T1000 (cell line): ENCODE results near the gene SIK2.
A peak's percentile ranks its signal among the peaks of the same experiment; 100 is the strongest.

ENCODE experiments used
- DNase-seq: peaks from one replicate; lab custom pipeline; 2025; ENCODE audit warnings: mixed read lengths; lab: John Stamatoyannopoulos, UW

Gene SIK2

DNA sequence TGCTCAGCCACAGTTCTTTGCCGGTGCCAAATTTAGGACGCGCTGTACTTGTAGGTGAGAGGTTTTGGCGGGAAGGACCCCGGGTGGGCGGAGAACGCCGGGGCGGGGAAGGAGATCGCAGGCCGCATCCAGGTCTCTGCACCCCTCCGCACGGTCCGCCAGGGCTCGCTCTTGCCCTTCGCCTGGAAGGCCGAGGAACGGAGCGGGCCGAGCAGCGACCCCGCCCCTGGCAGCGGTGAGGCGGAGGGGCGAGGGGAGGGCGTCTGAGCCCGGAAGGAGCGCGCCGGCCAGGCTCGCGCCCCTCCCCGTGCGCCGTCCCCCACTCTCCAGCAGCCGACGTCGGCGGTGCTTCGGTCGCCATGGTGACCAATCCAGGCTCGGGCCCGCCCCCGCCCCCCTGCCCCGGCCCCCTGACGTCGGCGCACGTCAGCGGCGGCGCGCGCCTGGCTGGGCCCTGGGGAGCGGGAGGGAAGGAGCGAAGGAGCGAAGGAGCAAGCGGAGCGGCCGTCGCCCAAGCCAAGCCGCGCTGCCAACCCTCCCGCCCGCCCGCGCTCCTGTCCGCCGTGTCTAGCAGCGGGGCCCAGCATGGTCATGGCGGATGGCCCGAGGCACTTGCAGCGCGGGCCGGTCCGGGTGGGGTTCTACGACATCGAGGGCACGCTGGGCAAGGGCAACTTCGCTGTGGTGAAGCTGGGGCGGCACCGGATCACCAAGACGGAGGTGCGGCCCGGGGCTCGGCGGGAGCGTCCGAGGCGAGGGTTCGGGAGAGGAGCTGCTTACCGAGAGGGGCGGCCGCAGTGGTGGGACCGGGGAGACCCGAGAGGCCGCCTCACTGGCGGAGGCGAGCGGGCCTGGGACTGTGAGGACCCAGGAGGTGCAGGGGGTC lies at the start of gene SIK2:
TSS of gene SIK2 (plus strand) at position 471 of the 886 bp plus-strand sequence. CDS start at position 586, 115 bp downstream.
- peak; percentile 86 for DNase-seq

GRCh38 chr11:111554532-111554931 lies 47.7 kb upstream of the SIK2 start:
- DNase-seq: no peak

DNA sequence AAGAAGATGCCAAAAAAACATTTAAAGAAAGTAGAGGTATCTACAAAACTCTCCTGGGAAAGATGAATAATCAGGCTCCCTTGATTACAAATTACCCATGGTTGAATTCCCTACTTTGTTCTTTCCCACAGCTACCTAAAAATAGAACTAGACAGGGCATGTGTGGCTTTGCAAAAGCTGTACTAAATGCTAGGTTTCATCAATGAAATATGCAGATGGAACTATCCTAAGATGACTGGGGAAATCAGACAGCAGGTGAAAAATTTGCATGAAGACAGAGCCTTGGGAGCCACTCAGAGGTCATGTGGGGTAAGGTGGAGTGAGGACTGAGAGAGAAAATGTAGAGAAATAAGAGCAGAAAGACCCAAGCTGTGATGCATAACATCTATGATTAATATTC lies 47.0 kb upstream of the SIK2 start:
- no peak for DNase-seq

GRCh38 chr11:111557425-111558111 lies 44.7 kb upstream of the SIK2 start:
- DNase-seq: peak; percentile 47

DNA sequence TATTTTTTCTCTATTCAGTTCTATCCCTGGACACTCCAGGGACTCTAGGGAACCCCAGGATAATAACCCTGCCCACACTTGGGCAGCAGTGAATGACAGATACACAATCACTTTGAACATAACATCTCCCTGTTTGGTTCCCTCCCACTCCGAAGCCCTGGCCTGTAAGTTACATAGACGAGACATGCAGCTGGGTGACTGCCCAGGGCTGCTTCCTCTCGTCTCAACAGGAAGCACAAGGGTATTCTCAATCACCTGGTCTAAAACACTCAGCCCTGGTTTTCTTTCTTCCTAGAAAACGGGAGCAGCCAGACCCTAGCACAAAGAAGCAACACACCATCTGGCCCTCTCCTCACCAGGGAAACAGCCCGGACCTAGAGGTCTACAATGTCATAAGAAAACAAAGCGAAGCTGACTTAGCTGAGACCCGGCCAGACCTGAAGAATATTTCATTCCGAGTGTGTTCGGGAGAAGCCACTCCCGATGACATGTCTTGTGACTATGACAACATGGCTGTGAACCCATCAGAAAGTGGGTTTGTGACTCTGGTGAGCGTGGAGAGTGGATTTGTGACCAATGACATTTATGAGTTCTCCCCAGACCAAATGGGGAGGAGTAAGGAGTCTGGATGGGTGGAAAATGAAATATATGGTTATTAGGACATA lies 42.3 kb upstream of the SIK2 start:
- DNase-seq: no peak

- DNase-seq: no peak
These were observed 41.4 kb upstream of the SIK2 start for GRCh38 chr11:111560800-111561199.

DNA sequence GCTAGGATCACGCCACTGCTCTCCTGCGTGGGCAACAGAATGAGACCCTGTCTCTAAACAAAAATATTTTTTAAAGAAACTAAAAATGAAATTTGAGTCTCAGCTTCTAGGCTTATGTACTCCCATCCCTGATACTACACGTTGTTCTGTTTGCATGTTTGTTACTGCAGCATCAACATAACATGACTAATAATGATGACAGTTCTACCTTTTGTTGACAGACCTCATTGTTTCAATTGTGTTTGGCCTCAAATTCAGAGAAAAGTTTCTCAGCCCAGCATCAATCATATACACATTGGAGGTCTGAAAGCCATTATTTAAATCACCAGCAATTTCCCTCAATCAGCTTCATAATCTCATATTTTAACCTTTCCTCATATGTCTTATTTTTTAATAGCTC lies 40.9 kb upstream of the SIK2 start:
- no peak for DNase-seq

- DNase-seq: peak; percentile 8
These were observed 40.4 kb upstream of the SIK2 start for GRCh38 chr11:111561791-111562325.

DNA sequence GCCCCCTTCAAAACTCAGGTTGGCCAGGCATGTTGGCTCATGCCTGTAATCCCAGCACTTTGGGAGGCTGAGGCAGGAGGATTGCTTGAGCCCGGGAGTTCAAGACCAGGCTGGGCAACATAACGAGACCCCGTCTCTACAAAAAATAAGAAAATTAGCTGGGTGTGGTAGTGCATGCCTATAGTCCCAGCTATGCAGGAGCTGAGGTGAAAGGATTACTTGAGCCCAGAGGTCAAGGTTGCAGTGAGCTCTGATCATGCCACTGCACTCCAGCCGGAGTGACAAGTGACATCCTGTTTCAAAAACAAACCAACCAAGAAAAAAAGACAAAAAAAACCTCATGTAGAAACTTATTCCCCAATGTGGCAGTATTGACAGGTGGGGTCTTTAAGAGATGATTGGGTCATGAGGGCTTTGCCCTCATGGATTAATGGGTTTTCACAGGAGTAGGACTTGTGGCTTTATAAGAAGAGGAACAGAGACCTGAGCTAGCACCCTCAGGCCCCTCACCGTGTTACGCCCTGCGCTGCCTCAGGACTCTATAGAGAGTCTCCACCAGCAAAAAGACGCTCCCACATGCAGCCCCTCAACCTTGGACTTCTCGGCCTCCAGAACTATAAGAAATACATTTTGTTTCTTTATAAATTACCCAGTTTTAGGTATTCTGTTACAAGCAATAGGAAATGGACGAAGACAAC lies 39.4 kb upstream of the SIK2 start:
- no peak for DNase-seq

DNA sequence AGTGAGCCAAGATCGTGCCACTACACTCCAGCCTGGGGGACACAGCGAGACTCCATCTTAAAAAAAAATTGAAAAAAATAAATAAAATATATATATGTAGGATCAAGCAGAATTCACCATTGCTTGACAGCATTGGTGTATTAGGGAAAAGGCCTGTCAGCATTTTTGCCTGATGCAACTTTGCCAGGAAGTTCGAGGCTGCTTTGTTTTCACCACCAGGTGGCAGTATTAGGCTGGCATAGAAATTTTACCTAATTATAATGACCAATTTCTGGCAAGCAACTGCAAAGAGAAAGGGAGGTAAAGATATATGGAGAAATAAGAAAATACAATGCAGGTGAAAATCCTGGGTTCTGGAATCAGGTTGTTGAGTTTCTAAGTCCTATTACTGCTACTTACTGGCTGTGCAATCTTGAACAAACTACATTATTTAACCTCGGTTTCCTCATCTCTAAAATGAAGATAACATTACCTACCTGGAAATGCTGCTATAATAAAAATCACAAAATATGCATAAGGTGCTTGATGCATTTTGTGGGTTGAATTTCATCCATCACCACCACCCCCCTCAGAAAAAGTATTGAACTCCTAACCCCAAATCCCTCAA lies 37.0 kb upstream of the SIK2 start:
- DNase-seq: peak; percentile 35

DNA sequence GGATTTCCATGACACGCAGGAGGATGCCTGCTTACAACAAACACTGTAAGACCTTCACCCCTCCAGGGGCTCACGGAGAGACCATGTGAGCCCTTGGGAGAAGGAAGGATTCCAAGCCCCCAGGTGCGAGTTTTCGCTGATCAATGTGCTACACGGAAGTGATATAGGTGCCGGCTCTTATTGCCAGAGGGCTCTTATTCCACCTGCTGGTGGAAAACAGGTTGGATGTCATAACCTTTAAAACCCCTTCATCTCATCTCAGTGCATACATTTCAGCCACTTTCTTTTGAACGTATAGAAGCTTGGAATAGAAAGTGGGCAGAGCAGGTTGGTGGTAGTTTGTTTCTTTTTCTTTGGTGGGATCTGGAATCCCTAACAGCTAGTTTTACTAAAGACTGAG lies 35.9 kb upstream of the SIK2 start:
- DNase-seq: no peak

- DNase-seq: no peak
These were observed 32.8 kb upstream of the SIK2 start for GRCh38 chr11:111569476-111569875.

GRCh38 chr11:111570796-111571195 lies 31.5 kb upstream of the SIK2 start:
- DNase-seq: no peak

DNA sequence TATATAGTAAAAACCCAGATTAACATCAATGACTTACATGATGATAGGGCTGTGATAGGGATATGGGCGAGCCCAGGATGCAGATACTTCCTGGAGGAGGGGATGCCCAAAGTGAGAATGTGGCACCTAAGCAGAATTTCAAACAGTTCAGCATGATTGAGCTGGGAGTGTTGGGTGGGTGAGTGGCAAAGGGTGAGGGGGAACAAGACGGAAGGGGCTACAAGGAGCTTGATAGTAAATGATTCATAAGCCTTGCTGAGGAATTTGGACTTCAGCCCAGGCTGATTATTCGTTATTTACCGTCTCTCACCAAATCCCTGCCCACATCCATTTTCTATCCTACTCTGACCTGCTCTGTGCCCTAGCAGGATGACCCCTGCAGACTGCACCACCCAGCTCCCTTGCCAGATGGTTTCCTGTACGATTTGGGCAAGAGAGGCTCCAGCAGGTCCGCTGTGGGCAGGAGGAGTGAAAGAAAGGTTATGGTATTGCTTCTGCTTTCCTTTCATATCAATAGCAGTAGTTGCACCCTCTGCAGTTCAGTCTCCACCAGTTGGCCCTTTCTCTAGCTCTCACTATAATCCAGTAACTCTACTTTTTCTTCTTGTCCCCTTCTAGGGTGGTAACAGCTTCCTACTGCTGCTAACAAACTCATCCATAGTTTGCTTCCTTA lies 30.3 kb upstream of the SIK2 start:
- no peak for DNase-seq

GRCh38 chr11:111572581-111572980 lies 29.7 kb upstream of the SIK2 start:
- DNase-seq: no peak

DNA sequence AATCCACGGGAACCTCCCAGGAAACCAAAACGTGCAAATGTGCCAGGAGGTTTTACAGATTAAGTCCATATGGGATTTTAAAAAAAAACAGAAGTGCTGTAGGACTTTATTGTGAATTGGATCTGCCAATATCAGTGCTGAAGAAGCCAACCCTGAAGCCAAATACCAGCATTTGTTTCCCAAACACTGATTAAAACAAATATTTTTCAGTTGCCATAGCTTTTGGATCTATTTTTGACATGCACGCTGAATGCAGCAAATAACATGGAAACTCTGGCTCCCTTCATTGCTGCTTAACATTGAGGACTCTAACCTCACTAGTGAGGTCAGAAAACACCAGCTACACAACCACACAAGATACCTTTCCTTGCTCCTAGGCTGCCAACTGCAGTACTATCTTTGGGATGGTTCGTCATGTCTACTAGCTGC lies 28.4 kb upstream of the SIK2 start:
- no peak for DNase-seq

GRCh38 chr11:111574373-111575225 lies 27.6 kb upstream of the SIK2 start:
- DNase-seq: no peak

DNA sequence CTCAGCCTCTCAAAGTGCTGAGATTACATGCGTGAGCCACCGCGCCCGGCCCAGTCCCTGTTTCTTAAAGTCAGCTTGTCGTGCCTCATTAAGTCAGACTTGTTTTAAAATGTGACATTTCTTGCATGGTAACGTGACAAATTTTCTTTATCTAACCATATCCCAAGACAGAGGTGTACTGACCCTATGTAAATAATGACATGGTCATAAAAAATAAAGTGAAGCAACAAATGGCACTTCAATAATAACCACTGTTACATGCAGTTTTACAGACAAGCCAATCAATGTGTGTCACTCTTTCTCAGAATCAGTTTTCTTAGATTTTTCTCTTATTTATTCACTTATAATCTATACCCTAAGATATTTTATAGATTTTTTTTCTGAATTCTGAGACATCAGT lies 26.5 kb upstream of the SIK2 start:
- no peak for DNase-seq

DNA sequence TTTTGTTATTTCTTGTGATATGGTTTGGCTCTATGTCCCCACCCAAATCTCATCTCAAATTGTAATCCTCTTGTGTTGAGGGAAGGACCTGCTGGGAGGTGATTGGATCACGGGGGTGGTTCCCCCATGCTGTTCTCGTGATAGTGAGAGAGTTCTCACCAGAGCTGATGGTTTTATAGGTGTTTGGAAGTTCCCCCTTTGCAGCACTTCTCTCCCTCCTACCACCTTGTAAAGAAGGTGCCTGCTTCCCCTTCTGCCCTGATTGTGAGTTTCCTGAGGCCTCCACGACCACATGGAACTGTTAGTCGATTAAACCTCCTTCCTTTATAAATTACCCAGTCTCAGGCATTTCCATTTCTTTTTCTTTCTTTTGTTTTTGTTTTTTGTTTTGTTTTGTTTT lies 24.4 kb upstream of the SIK2 start:
- DNase-seq: no peak

DNA sequence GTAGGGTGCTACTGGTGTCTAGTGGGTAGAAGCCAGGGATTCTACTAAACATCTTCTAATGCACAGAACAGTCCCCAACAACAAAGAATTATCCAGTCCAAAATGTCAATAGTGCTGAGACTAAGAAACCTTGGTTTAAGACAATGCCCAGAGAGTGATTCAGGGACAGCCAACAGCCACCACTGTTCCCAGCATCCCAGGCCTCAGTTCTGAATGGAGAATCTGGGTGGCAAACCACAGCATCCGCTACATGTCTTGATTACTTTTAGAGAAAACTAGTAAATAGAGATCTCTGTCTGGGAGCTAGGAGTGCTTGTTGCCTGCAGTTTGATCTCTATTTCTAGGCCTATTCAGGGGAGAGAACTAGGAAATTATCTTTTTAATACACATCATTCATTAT lies 20.9 kb upstream of the SIK2 start:
- no peak for DNase-seq
